ENCODE results near the gene FGD2. TPM values are rescaled to one million over a fixed set of nuclear protein-coding genes. Genes with fewer than 3 reads are reported as not detected.

The FGD2 gene
- total and polyA plus RNA-seq, 9 of the 15 experiments (the other 6 are each of a cell fraction or from before 2014, with no cell fraction given) = 0.09 TPM; not detected in 8

- TF ChIP-seq ELF1 (tag; IDR thresholded peaks at IDR 0.05) = no peak; the same call in 1 of the 2 replicates
- TF ChIP-seq RHOXF2B (CRISPR knock-in tag; conservative IDR thresholded peaks at IDR 0.05) = no peak
- TF ChIP-seq MIER1 (IDR thresholded peaks at IDR 0.05; ENCODE audit: low read depth) = no peak
- no peak for TF ChIP-seq KLF1 (tag; IDR thresholded peaks at IDR 0.05)
- TF ChIP-seq MTA1 (IDR thresholded peaks at IDR 0.05; ENCODE audit: borderline replicate concordance) = peak; percentile 44; the same call in 1 of the 2 replicates
- TF ChIP-seq DNMT1 (IDR thresholded peaks at IDR 0.05) = no peak
- TF ChIP-seq ZNF146 (CRISPR knock-in tag; IDR thresholded peaks at IDR 0.05; ENCODE audit: unreplicated experiment) = no peak
- no peak for TF ChIP-seq EGR1 (conservative IDR thresholded peaks at IDR 0.05)
- TF ChIP-seq, protein P1, sequence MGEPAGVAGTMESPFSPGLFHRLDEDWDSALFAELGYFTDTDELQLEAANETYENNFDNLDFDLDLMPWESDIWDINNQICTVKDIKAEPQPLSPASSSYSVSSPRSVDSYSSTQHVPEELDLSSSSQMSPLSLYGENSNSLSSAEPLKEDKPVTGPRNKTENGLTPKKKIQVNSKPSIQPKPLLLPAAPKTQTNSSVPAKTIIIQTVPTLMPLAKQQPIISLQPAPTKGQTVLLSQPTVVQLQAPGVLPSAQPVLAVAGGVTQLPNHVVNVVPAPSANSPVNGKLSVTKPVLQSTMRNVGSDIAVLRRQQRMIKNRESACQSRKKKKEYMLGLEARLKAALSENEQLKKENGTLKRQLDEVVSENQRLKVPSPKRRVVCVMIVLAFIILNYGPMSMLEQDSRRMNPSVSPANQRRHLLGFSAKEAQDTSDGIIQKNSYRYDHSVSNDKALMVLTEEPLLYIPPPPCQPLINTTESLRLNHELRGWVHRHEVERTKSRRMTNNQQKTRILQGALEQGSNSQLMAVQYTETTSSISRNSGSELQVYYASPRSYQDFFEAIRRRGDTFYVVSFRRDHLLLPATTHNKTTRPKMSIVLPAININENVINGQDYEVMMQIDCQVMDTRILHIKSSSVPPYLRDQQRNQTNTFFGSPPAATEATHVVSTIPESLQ (CRISPR knock-in tag; IDR thresholded peaks at IDR 0.05) = no peak
- TF ChIP-seq ZC3H8 (IDR thresholded peaks at IDR 0.05) = no peak; the same call in 1 of the 2 replicates
- no peak for TF ChIP-seq BACH1 (tag; IDR thresholded peaks at IDR 0.05)
- TF ChIP-seq FOXA1 (IDR thresholded peaks at IDR 0.05; ENCODE audit: borderline replicate concordance) = no peak
- TF ChIP-seq NEUROD1 (IDR thresholded peaks at IDR 0.05; ENCODE audit: borderline replicate concordance, low read depth, low read length, partially characterized antibody) = no peak
- no peak for TF ChIP-seq HMG20B (CRISPR knock-in tag; IDR thresholded peaks at IDR 0.05)
- no peak for TF ChIP-seq PHF20 (IDR thresholded peaks at IDR 0.05; ENCODE audit: partially characterized antibody)
- TF ChIP-seq, protein P2, sequence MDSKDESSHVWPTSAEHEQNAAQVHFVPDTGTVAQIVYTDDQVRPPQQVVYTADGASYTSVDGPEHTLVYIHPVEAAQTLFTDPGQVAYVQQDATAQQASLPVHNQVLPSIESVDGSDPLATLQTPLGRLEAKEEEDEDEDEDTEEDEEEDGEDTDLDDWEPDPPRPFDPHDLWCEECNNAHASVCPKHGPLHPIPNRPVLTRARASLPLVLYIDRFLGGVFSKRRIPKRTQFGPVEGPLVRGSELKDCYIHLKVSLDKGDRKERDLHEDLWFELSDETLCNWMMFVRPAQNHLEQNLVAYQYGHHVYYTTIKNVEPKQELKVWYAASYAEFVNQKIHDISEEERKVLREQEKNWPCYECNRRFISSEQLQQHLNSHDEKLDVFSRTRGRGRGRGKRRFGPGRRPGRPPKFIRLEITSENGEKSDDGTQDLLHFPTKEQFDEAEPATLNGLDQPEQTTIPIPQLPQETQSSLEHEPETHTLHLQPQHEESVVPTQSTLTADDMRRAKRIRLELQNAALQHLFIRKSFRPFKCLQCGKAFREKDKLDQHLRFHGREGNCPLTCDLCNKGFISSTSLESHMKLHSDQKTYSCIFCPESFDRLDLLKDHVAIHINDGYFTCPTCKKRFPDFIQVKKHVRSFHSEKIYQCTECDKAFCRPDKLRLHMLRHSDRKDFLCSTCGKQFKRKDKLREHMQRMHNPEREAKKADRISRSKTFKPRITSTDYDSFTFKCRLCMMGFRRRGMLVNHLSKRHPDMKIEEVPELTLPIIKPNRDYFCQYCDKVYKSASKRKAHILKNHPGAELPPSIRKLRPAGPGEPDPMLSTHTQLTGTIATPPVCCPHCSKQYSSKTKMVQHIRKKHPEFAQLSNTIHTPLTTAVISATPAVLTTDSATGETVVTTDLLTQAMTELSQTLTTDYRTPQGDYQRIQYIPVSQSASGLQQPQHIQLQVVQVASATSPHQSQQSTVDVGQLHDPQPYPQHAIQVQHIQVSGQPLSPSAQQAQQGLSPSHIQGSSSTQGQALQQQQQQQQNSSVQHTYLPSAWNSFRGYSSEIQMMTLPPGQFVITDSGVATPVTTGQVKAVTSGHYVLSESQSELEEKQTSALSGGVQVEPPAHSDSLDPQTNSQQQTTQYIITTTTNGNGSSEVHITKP (IDR thresholded peaks at IDR 0.05; ENCODE audit: partially characterized antibody) = no peak
- TF ChIP-seq PRPF4 (IDR thresholded peaks at IDR 0.05; ENCODE audit: insufficient read depth, low read depth, low read length, poor library complexity, severe bottlenecking) = no peak
These were observed 13.0 kb downstream of the FGD2 start (continued) for GRCh38 chr6:37018198-37019064.
